Activated B cell treated with CpG ODN at 0.5 μM for 24 hours (primary cell): ENCODE measurements around the gene TMEM252. TPM values are rescaled to one million over a fixed set of nuclear protein-coding genes. Genes with fewer than 3 reads are reported as not detected.

Source experiments
- ATAC-seq: fragments of 200-7000 bp; cut with Tn5 transposase; one replicate; pipeline ENCODE4 v1.10.0; 2021; ENCODE audit warnings: low read depth, mild to moderate bottlenecking, moderate library complexity
- CTCF ChIA-PET: fragments of 350-600 bp; sonication (Branson Sonifier 250); formaldehyde crosslinking; loops from one replicate; lab custom pipeline; 2021; ENCODE audit warnings: antibody characterized with exemption; lab: Charles Lee
- POLR2A ChIA-PET: fragments of 350-600 bp; sonication (Branson Sonifier 250); formaldehyde crosslinking; loops from one replicate; lab custom pipeline; 2021; ENCODE audit warnings: antibody characterized with exemption; lab: Charles Lee
- DNase-seq: peaks from one replicate; pipeline ENCODE4 v3.0.0; 2022
- H3K27ac Mint-ChIP-seq: one replicate; pipeline ENCODE4 v1.8.0; 2020; ENCODE audit warnings: mixed read lengths
- H3K27me3 Mint-ChIP-seq: one replicate; pipeline ENCODE4 v1.8.0; 2021; ENCODE audit warnings: mixed read lengths
- H3K36me3 Mint-ChIP-seq: one replicate; pipeline ENCODE4 v1.8.0; 2021; ENCODE audit warnings: low read depth, mixed read lengths
- H3K4me1 Mint-ChIP-seq: one replicate; pipeline ENCODE4 v1.8.0; 2021; ENCODE audit warnings: mixed read lengths
- H3K4me3 Mint-ChIP-seq: one replicate; pipeline ENCODE4 v1.8.0; 2020; ENCODE audit warnings: mild to moderate bottlenecking, mixed read lengths
- H3K9me3 Mint-ChIP-seq: one replicate; pipeline ENCODE4 v1.8.0; 2020; ENCODE audit warnings: mixed read lengths
- intact Hi-C: fragments of 100-400 bp; cut with micrococcal nuclease; formaldehyde crosslinking; loops from one replicate; pipeline ENCODE4 v1.15.1; 2024
- total RNA-seq: library from RNA; stranded (reverse); gene quantifications from 2 replicates; pipeline ENCODE4 v1.2.3, GENCODE V29; 2022
- TF ChIP-seq, protein P1 (sequence below): fragments of 200-600 bp; IDR thresholded peaks from one replicate; pipeline ENCODE4 v1.8.0; 2022; ENCODE audit warnings: antibody characterized with exemption, mild to moderate bottlenecking

TMEM252 gene
- total RNA-seq, 1 donor from 2014 or later: not detected

DNA sequence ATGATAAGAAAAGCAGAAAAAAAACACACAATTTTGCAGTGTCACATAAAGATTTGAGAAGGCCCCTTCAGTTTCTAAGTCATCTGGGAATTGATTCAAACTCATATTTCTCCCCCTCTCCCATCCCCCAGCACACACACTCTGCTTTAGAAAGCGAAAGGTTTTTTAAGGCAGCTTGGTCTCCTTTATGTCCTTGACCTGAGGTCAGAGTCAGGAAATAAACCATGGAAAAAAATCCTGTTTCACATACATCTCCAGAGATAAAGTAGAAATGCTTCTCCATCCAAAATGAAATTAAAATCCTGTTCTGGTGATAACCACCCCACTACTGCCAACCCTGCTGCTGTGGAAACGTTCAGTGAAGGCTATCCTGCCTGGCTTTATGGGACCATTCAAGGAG lies 52.6 kb downstream of the TMEM252 start:
- no peak for ATAC-seq
- no peak overlapping the region for H3K4me3 Mint-ChIP-seq
- ChIA-PET CTCF (interaction anchor here (0.8 kb wide), 1 partner anchor 20 kb away, joined by 3 read pairs; no protein-coding TSS in a partner anchor), POLR2A (no interaction called here)
- no peaks in the 10 kb centered on the region for H3K36me3 Mint-ChIP-seq
- H3K4me1 Mint-ChIP-seq: no peaks in the 10 kb centered on the region
- no peak overlapping the region for H3K27ac Mint-ChIP-seq
- TF ChIP-seq, protein P1, sequence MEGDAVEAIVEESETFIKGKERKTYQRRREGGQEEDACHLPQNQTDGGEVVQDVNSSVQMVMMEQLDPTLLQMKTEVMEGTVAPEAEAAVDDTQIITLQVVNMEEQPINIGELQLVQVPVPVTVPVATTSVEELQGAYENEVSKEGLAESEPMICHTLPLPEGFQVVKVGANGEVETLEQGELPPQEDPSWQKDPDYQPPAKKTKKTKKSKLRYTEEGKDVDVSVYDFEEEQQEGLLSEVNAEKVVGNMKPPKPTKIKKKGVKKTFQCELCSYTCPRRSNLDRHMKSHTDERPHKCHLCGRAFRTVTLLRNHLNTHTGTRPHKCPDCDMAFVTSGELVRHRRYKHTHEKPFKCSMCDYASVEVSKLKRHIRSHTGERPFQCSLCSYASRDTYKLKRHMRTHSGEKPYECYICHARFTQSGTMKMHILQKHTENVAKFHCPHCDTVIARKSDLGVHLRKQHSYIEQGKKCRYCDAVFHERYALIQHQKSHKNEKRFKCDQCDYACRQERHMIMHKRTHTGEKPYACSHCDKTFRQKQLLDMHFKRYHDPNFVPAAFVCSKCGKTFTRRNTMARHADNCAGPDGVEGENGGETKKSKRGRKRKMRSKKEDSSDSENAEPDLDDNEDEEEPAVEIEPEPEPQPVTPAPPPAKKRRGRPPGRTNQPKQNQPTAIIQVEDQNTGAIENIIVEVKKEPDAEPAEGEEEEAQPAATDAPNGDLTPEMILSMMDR: no peak
- intact Hi-C loops: no loop called here
- H3K27me3 Mint-ChIP-seq: peaks cover 24% of the 10 kb centered on the region
- no peak for DNase-seq
- H3K9me3 Mint-ChIP-seq: peaks cover 11% of the 10 kb centered on the region

Other genes starting within 250 kb of the TMEM252 start
- gene FOXD4L3, start 238.0 kb downstream of the TMEM252 start, total RNA-seq: not detected in 2 replicates
- gene PGM5, start 184.3 kb downstream of the TMEM252 start, total RNA-seq: not detected in 2 replicates
- gene PIP5K1B, start 164.4 kb upstream of the TMEM252 start, total RNA-seq: 17.1 and 22.0 TPM in 2 replicates